ENCODE measurements around the gene MISP. TPM values are rescaled to one million over a fixed set of nuclear protein-coding genes. Genes with fewer than 3 reads are reported as not detected.

Gene MISP
- total RNA-seq, 2 experiments from 2014 or later: not detected

- CTCF ChIA-PET: no interaction called here
- Mint-ChIP-seq H3K4me1 (ENCODE audit: low read depth) (no peaks in the 10 kb centered on the region), H3K4me3 (no peak overlapping the region), H3K27ac (no peak overlapping the region), H3K36me3 (ENCODE audit: low read depth) (no peaks in the 10 kb centered on the region), H3K9me3 (no peaks in the 10 kb centered on the region), H3K27me3 (peaks cover 2% of the 10 kb centered on the region)
- DNase-seq (no peak), ATAC-seq (no peak)
- TF ChIP-seq, protein P1, sequence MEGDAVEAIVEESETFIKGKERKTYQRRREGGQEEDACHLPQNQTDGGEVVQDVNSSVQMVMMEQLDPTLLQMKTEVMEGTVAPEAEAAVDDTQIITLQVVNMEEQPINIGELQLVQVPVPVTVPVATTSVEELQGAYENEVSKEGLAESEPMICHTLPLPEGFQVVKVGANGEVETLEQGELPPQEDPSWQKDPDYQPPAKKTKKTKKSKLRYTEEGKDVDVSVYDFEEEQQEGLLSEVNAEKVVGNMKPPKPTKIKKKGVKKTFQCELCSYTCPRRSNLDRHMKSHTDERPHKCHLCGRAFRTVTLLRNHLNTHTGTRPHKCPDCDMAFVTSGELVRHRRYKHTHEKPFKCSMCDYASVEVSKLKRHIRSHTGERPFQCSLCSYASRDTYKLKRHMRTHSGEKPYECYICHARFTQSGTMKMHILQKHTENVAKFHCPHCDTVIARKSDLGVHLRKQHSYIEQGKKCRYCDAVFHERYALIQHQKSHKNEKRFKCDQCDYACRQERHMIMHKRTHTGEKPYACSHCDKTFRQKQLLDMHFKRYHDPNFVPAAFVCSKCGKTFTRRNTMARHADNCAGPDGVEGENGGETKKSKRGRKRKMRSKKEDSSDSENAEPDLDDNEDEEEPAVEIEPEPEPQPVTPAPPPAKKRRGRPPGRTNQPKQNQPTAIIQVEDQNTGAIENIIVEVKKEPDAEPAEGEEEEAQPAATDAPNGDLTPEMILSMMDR (IDR thresholded peaks at IDR 0.05): no peak
- intact Hi-C loops (cut with micrococcal nuclease): no loop called here
- POLR2A ChIA-PET: interaction anchor here (1.3 kb wide), 1 partner anchor 15 kb away, joined by 3 read pairs; no protein-coding TSS in a partner anchor
Measured at GRCh38 chr19:789701-790060, 38.8 kb downstream of the MISP start.

DNA sequence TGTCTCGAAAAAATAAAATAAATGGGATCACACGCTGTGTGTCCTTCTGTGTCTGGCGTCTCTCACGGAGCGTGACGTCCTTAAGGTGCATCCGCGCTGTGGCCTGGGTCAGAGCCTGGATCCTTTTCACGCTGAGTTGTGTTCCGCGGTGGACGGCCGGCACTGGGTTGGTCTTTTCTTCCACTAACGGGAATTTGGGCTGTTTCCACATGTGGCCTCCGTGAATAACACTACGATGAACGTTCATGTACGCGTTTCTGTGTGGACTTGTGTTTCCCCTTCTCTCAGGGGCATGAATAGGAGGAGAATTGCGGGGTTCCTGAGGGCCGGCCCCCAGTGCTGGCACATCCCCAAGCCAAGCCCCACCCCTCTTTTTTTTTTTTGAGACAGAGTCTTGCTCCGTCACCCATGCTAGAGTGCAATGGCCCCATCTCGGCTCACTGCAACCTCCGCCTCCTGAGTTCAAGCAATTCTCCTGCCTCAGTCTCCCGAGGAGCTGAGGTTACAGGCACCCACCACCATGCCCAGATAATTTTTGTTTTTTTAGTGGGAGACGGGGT is 40.2 kb downstream of the MISP start:
- Mint-ChIP-seq H3K27me3 (peaks cover 2% of the 10 kb centered on the region), H3K27ac (no peak overlapping the region), H3K9me3 (no peaks in the 10 kb centered on the region), H3K4me3 (no peak overlapping the region), H3K36me3 (ENCODE audit: low read depth) (no peaks in the 10 kb centered on the region), H3K4me1 (ENCODE audit: low read depth) (no peaks in the 10 kb centered on the region)
- CTCF ChIA-PET: no interaction called here
- no peak for ATAC-seq
- TF ChIP-seq, protein P1 (IDR thresholded peaks at IDR 0.05): no peak
- intact Hi-C loops (cut with micrococcal nuclease): no loop called here
- POLR2A ChIA-PET: no interaction called here
- DNase-seq: no peak

DNA sequence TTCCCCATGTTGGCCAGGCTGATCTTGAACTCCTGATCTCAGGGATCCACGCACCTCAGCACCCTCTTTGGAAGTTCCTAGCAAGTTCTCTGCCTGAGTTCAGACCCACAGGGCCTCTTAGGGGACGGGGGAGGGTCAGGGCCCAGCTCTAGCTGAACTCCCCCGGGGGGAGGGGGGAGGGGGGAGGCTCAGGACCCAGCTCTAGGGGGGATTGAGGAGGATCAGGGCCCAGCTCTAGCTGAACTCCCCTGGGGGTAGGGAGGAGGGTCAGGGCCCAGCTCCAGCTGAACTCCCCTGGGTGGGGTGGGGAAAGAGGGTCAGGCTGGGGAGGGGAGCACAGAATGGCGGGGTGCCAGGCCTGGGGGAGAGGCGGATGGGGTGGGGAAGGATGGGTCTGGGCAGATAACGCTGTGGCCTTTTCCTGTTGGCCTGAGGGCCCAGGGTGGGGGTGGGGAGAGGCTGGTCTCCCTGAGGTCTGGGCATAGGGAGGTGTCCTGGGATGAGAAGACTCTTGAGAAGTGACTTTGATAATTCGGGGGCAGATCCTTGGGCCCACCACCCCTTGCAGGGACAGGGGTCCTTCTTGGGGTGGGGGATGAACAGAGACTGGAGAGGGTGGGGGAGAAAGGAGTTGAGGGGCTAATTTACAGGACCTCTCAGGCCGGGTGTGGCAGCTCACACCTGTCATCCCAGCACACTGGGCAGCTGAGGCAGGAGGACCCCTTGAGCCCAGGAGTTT is 40.8 kb downstream of the MISP start:
- CTCF ChIA-PET: interaction anchor here (0.6 to 0.7 kb wide), 2 partner anchors 21 to 65 kb away, joined by 3 read pairs; no protein-coding TSS in a partner anchor
- H3K4me3 Mint-ChIP-seq: no peak overlapping the region

DNA sequence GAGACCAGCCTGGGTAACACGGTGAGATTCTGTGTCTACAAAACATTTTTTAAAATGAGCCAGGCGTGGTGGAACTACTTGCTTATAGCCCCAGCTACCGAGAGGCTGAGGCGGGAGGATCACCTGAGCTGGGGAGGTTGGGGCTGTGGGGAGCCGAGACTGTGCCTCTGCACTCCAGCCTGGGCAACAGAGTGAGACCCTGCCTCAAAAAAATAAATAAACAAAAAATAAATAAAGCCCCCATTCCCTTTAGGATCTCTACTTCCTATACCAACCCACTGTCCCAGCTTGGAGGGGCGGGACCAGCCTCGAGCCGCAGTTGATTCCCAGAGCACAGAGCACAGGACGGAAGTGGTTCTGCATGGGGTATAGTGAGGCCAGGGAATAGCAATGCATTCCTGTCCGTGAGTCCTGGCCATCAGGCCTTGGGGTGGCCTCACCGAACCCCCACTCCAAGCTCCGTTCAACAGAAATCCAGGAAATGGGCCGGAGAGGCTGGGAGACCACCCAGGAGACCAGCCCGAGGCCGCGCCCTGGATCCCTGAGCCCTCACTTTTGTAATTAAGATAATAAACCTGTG is 41.5 kb downstream of the MISP start:
- ChIA-PET POLR2A (no interaction called here), CTCF (interaction anchor here (0.6 to 0.7 kb wide), 2 partner anchors 21 to 64 kb away, joined by 3 read pairs; no protein-coding TSS in a partner anchor)
- H3K4me3 Mint-ChIP-seq: no peak overlapping the region

More for the DNA sequence above, 40.8 kb downstream of the MISP start:
- intact Hi-C loops (cut with micrococcal nuclease): no loop called here
- TF ChIP-seq, protein P1 (IDR thresholded peaks at IDR 0.05): no peak
- POLR2A ChIA-PET: no interaction called here
- no peaks in the 10 kb centered on the region for H3K9me3 Mint-ChIP-seq
- no peaks in the 10 kb centered on the region for H3K4me1 Mint-ChIP-seq (ENCODE audit: low read depth)
- peaks cover 2% of the 10 kb centered on the region for H3K36me3 Mint-ChIP-seq (ENCODE audit: low read depth)
- no peak for ATAC-seq
- H3K27me3 Mint-ChIP-seq: peaks cover 2% of the 10 kb centered on the region
- no peak overlapping the region for H3K27ac Mint-ChIP-seq
- DNase-seq: no peak

More for the DNA sequence above, 41.5 kb downstream of the MISP start:
- Mint-ChIP-seq H3K27me3 (peaks cover 2% of the 10 kb centered on the region), H3K9me3 (no peaks in the 10 kb centered on the region), H3K36me3 (ENCODE audit: low read depth) (peaks cover 2% of the 10 kb centered on the region), H3K4me1 (ENCODE audit: low read depth) (no peaks in the 10 kb centered on the region), H3K27ac (no peak overlapping the region)
- ATAC-seq: no peak
- TF ChIP-seq, protein P1 (IDR thresholded peaks at IDR 0.05): no peak
- intact Hi-C loops (cut with micrococcal nuclease): no loop called here
- no peak for DNase-seq
